HS-27A (cell line): Measurements from ENCODE around the gene CLMN.

Source experiments
- DNase-seq: peaks from one replicate; pipeline ENCODE4 v3.0.0-alpha.2; 2012; ENCODE audit warnings: low read depth, missing footprints

Gene CLMN

GRCh38 chr14:95238487-95239298 lies 81.0 kb downstream of the CLMN start:
- DNase-seq, result no peak

- no peak for DNase-seq
Observed at GRCh38 chr14:95237958-95238340, 81.8 kb downstream of the CLMN start.

DNA sequence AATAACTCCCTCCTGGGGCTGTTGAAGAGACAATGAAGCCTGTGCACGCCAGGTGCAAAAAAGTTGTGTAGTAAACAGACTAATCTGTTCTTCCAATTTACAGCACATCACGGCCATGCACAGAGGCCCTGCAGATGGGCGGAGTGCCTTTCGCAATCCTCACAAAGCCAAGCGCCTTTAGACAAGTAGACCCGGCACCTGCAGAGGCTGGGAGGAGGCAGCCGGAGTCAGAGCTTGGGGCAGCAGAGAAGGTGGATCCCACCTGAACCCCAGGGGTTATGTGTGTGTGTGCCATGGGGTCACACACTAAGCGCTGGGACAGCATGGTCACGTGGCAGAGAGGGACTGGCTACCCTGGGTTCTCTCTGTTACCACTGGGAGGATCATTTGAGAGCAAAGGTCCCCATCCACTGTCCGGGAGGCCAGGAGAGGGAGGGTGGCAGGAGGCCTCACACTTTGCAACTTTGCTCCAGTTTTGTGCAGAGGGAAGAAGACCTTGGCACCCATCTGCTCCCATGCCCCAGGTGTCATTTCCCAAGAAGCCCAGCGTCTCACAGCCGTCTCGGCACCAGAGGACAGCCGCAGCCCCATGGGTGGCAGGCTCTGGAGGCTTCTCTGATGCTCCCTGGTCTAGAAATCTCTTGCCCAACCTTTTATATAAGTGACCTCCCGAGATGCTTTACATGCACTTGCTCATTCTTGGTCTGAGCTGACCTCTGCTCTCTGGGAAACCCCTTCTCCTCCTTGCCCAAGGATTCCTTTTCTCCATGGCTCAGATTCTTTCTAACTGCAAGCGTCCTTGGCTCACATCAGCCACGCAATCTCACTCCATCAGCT lies 82.4 kb downstream of the CLMN start:
- no peak for DNase-seq

DNA sequence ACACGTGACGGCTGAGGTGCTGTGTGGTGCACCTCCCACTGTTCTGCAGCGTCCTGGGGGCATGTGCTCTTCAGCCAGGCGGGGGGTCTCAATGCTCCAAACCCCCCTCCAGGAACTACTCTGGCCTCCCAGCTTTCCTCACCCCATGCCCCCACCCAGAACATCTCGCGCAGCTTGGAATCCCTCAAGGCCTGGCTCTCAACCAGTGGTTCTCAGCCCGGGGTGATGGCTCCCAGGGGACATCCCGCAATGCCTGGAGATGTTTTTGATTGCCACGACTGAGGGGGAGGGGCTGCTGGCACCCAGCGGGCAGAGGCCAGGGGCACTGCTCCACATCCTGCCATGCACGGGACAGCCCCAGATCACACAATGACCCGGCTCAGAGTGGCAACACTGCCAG lies 83.5 kb downstream of the CLMN start:
- no peak for DNase-seq

DNA sequence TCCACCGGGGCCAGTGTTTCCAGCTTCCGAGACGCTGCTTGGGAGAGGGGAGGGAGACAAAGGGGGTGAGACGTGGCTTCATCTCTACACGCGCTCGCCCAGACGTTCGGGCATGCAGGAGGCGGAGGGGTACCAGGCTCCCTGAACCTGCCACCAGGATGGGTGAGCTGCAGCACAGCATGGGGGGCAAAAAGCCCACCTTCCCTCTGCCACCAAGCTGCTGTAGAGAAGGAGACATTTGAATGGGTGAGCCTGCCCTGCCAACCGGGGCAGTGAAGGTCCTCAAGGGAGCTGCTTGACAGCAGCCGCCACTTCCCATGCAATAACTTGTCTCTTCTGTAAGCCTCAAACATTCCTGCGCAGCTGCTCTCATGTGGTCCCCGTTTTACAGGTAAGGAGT lies 83.9 kb downstream of the CLMN start:
- no peak for DNase-seq

- DNase-seq, result no peak
Observed at GRCh38 chr14:95235351-95235750, 84.4 kb downstream of the CLMN start.

GRCh38 chr14:95234426-95234825 lies 85.3 kb downstream of the CLMN start:
- no peak for DNase-seq

- DNase-seq, result no peak
Observed at GRCh38 chr14:95233702-95234241, 85.9 kb downstream of the CLMN start.

GRCh38 chr14:95232894-95233584 lies 86.7 kb downstream of the CLMN start:
- DNase-seq, result no peak

GRCh38 chr14:95231966-95232633 lies 87.6 kb downstream of the CLMN start:
- DNase-seq, result no peak

DNA sequence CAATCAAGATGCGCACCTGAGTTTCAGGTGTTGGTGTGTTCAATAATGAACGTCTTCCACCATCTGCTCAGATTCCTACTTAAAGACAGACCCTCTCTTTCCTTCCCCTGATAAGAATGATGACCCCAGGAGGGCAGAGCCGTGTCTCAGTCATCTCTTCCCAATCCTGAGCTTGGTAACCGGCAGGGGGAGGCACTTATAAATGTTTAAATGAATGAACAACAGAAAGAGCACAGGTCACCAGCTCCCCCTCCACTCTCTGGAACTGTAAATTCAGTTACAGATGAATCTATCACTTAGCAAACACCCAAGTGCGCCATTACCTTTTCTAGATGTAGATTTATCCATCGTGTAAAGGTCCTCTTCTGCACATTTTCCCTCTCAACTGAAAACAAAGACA lies 90.0 kb downstream of the CLMN start:
- DNase-seq, result no peak

GRCh38 chr14:95228240-95228639 lies 91.5 kb downstream of the CLMN start:
- DNase-seq, result no peak

DNA sequence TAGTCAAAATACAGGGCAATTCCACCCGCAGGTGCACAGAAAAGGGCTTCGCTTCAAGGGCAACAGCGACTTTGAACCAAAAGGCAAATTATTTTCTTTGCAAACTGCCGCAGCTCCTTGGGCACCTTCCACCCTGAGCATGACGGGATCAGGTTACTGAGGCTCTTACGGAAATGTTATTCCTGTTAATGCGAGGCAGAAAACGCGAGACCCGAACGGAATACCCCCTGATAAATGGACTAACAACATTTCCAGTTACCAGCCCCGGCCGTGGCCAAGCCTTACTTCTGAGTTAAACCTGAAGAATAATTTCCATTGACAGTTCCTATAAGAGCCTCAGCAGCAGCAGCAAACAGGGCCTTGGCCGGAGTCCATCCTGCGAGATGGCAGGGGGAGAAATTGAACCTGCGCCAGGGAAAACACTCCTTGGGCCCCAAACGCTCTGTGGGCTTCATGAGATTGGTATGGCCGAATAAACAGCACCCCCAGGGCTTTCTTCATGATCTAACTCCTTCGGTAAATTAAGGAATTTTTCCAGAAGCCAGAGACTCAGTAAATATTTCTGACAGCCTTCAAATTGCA lies 92.3 kb downstream of the CLMN start:
- DNase-seq, result peak; percentile 41

DNA sequence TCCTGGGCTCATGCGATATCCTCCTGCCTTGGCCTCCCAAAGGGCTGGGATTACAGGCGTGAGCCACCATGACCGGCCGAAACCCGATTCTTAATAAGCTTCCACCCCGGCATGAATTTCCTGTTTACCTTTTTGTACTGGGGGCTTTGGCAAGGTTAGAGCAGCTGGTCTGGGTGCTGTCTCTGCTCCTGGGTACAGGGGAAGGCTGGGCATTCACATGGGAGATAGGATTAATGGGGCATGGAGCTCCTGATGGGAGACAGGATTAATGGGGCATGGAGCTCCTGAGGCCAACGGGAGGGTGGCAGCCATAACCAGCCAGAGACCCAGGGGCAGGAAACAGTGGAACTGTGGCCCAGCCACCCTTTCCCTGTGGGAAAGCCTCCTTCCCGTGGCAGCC lies 92.9 kb downstream of the CLMN start:
- no peak for DNase-seq

DNA sequence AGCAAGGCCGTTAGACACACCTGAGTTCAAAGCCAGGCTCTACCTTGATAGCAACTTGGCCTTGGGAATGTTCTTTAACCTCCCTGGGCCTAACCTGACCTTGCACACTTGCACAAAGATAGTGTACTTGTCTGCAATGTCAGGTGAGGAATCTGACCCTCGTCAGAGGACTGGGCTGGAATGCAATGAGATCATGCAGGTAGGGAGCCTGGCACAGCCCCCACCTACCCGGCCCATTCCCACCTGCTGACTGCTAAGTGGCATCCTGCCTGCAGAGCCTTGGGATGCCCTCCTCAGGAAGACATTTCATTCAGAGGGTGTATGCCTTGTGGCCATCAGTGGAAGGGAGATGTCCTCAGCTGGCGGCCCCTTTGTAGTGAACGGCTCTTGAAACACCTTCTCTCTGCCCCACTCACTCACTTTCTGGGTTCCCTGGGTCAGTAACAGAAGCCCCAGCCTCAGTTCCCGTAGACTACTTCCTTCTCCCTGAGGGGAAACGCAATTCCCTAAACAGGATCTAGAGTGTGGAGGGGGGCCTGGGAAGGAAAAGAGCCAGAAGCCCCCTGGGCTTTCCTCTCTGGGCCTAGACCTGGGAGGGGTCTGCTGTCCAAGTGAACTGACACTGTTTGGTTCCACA lies 94.3 kb downstream of the CLMN start:
- no peak for DNase-seq

GRCh38 chr14:95222870-95223398 lies 96.8 kb downstream of the CLMN start:
- no peak for DNase-seq

- no peak for DNase-seq
Observed at GRCh38 chr14:95222151-95222631, 97.5 kb downstream of the CLMN start.

- no peak for DNase-seq
Observed at GRCh38 chr14:95221531-95221930, 98.2 kb downstream of the CLMN start.

DNA sequence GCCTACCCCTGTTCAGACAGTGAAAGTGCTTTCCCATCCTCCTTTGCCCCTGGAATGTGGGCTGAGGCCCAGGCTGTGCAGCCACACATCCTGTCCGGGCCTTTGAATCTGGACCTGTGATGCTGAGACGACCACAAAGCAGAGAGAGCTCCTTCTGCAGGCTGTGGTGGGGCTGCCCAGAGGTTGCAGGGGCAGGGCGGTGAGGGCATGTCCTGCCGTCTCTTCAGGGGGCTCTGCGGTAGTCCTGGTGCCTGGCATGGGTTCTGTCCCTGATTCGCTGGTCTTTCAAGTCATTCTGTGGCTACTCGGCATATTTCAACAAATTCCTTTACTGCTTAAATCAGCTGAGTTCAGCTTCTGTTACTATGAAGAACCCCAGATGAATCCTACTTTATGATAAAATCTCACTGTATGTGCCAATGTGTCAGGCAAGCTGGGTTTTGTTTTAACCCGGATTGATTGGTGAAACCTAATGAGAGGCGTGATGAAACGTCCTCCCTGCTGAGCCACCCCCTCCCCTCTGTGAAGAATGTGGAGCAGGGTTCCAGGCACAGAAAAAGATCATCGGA lies 99.0 kb downstream of the CLMN start:
- DNase-seq, result no peak

GRCh38 chr14:95218472-95219193 lies 101.1 kb downstream of the CLMN start:
- no peak for DNase-seq
